GM20431 (cell line): ENCODE data around the gene CASK.

ENCODE experiments used
- in situ Hi-C: fragments of 300-500 bp; cut with MseI, MboI; formaldehyde crosslinking; loops from one replicate; pipeline ENCODE4 v1.15.0; 2020; ENCODE audit warnings: low sequenced_read_pairs; ENCODE audit not compliant: unreplicated experiment

The CASK gene

DNA sequence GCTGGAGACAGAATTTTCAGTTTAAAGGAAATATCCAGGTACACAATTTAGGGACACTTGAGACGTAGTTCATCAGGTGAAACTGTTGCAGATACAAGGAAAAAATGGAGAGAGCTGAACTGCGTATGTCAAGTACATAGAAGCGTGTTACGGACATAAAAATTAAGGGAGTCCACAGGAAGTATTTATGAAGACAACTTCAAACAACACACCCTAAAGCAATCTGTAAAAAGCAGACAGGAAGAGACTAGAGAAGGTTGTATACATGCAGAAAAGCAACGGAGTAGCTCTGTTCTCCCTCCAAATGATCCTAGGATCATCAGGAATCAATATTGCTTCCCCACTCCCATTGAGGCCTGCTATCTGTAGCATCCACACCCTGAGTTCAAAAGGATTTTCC lies 5.8 kb downstream of the CASK start:
- in situ Hi-C loops, result no loop called here

DNA sequence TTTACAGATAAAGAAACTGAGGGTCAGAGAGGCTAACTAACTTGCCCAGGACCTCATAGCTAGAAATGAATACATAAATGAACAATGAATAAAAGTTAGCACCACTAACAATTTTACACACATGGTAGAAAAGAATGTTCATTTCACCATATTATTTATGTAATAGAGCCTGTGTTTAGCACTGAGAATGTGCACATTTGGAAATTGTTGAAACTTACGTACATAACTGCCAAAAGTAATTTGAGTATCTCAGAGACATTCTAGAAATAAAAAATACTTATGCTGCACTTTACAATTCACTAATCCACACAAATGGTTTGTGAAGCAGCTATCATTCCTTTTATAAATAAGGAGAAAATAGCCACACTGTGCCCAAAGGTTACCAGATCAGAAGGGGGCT lies 9.9 kb downstream of the CASK start:
- in situ Hi-C loops, result no loop called here

DNA sequence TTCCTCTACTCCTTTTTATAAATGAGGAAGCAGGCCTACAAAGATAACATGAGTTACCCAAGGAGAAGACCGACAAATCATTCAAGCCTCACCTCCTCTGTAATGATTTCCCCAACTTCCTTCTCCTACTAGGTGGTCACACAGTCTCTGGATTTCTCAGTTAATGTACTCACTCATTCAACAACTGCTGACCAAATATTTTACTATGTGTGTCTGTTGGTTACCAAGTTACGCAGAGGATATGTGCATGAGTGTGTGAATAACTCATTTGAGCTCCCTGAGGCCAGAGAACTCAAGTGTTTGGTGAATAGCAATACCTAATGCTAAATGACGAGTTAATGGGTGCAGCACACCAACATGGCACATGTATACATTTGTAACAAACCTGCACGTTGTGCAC lies 10.4 kb downstream of the CASK start:
- in situ Hi-C loops, result no loop called here

DNA sequence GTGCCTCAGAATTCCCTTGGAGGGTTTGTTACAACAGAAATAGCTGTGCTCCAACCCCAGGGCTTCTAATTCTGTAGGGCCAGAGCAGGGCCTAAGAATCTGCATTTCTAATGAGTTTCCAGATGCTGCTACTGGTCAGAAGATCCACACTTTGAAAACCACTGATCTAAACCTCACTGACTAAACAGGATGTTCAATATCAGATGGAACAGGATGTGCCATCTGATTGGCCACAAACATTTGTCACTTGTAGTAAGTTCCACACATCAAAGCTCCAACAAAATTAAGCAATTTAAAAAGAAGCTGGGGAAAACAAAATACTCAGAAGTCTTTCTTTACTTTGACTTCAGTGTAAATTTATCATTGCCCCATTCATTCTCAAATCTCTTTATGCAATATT lies 14.3 kb downstream of the CASK start:
- in situ Hi-C loops, result no loop called here

DNA sequence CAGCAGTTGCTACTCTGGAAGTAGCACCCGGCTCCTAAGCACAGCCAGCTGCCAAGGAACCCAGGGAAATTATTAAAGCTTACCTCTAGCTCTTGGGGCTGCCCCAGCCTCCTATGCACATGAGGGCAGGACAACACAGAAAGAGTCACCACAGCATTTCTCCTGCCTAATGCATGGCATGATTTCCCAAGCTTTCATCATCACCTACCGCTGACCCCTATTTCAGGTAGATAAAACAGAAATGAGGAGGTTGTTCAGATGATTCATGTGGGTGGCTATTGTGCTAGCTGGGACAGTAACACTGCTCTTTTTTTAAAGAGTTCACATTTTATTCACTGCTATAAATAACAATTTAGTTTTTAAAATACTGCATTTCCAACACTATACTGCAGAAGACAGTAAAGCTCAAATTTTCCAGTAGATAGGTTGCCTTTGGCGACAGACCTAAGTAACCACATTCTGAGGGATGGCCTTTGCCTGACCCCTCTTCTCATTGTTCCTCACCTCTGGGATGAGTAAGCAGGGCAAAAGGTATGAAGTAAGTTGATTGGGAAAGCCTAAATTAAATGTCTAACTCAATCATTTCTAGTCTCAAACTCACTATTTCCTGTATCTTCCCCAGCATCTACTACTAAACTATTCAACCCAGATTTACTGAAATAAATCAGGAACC lies 16.7 kb downstream of the CASK start:
- in situ Hi-C loops, result no loop called here

DNA sequence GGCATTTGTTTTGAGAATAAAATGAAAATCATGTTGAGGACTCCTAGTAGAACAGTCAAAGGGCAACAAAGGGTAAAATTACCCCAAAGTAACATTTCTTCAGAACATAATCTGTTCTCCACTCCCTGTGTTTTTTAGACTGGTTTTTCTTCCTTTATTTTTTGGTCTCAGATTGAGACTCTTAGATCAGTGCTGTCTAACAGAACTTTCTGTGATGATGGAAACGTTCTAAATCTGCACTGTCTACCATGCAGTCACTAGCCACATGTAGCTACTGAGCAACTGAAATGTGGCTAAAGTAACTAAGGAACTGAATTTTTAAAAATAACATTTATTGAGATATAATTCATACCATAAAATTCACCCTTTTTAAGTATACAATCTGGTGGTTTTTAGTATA lies 19.8 kb downstream of the CASK start:
- in situ Hi-C loops, result no loop called here

DNA sequence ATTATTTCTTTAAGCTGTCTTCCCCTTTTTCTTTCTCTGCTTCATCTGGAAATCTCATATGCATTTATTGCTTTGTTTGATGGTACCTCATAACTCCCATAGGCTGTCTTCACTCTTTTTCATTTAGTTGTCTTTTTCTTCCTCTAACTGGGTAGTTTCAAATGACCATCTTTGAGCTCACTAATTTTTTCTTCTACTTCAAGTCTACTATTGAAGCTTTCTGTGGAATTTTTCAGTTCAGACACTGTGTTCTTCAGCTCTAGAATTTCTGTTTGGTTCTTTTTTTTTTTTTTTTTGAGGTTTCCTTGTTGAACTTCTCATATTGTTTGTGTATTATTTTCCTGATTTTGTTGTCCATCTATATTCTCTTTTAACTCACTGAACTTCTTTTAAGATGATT lies 23.0 kb downstream of the CASK start:
- in situ Hi-C loops, result no loop called here

DNA sequence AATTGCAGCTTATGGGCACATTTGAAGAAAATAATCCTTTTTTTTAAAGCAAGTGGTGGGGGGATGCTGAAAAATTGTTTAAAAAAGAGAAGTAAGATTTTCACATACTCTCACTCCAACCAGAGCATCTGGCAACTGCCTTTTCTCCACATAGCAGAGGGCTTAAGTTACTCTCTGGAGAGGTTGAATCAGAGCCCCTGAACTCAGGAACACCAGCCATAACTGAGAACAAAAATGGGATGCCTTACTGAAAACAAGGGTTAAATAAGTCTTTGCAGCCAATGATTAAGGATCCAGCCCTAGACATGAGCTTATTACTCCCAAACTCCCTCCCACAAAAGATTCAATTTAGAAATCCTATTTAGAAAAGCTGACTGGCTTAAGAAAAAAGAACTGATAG lies 27.5 kb downstream of the CASK start:
- in situ Hi-C loops, result no loop called here

DNA sequence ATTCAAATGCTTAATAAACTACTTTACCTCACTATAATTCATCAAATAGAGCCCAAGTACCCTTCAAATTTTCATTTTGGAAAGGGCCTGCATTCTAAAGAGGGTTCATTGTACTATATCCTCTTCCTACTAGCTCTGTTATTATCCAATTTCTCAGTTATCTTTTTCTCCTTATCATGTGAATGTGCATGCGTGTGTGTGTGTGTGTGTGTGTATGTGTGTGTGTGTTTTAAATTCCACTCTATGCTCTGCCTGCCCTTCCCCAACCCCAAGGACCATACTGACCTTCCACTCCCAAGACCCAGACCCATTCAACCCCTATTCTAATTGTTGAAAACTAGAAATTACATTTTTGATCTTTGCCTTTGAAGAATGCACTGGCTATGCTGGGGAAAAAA lies 33.3 kb downstream of the CASK start:
- in situ Hi-C loops, result no loop called here

DNA sequence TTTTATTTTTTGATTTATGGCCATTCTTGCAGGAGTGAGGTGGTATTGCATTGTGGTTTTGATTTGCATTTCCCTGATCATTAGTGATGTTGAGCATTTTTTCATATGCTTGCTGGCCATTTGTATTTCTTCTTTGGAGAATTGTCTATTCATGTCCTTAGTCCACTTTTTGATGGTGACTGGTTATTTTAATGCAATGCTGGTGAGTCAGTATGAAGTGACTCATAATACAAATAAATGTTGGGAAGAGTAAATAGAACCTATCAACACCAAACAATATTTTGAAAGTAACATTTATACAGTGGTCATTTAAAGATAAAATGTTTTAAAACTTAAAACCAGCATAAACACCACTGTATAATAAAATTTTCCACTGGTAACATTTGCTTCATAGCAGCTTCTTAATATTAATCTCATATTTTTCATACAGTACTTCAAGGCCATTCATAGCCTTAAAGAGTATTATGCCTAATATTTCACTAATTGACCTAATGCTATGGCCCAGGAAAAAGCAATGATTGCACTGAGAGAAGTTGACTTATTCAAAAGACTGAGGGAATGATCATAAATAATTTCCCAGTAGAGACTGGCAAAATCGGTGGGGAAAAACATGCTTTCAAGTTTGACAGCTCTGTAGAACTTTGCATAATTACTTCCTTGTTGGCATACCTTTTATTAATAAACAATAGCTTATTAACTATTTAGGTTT lies 33.9 kb downstream of the CASK start:
- in situ Hi-C loops, result no loop called here

DNA sequence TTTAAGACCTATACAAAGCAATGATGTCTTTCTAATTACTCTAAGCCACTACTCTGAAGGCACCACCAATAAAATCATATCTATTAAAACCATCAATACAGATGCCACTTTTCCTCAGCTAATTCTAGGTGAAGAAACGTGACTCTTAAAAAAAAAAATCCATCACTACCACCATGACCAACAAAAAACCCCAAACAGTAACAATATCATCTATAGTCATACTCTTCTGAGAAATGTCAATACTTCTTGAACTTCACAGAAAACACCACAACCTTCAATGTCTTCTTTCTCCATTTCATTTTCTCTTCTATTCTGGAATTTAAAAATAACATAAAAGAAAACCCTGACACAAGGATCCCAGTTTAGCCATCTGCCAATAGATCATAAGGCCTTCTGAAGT lies 35.7 kb downstream of the CASK start:
- in situ Hi-C loops, result no loop called here

DNA sequence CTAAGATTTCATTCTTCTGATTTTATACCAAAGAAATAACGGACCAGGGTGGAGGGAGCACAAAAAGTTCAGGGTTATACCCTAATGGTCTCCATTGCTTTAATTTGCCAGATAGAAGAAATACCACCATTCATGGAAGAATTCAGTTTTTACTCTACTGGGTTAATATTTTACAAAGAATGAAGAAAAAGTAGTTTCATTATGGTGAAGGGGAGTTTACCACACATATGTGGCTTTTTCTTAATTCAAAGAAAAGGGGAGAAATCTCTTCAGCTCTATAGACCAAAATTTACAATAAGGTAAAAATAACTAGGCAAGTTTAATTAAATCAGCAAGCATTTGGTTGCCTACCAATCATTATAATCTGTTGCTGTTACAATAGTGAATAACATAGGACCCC lies 37.6 kb downstream of the CASK start:
- in situ Hi-C loops, result no loop called here

DNA sequence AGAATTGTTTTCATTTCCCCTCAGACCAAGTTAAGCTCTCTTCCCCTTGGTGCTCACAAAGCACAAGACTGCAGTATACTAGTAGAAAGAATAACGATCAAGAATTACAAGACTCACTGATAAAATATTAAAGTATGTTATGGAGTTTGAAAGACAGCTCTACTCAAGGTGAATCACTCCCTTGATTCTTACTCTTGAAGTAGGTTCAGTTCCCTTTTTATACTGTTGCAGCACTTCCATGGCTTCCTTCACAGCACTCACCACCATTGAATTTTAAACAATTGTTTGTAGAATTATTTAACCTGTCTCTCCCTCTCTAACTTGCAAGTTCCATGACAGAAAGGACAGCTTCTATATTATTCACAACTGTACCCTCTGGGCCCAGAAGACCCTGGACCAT lies 42.2 kb downstream of the CASK start:
- in situ Hi-C loops, result no loop called here

DNA sequence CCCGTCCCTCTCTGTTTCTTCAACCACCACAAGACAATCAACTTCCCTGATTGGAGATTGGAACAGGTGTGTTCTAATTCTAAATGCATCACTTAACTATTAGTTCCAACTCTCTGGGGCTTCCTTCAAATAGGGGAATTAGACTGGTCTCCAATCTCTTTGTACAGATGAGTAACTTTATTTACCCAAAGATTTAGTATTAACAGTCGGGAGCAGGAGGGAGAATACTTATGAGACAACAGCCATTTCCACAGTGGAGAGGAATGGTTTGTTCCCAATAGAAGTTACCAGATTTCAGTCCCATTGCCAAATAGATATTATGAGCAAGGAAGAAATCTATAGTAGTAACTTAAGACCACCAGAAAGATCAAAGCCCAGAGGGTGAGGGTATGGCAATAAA lies 46.2 kb downstream of the CASK start:
- in situ Hi-C loops, result no loop called here

DNA sequence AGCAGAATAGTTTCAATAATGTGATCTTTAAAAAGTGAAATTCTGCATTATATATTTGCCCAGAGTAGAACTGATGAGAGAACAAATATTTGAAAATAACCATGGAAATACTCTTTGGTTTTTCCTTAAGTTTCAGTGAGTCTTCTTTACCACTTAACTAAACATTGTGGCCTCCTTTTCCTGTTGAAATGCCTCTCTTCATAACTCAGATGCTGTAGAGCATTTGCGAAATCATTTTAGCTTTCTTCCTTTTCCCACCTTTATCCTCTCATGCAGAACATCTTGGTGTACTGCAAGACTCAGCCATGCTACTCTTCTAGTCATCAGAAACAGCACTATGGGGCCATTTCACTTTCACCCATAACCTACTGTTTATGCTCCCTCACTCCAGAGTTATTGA lies 48.2 kb downstream of the CASK start:
- in situ Hi-C loops, result no loop called here

DNA sequence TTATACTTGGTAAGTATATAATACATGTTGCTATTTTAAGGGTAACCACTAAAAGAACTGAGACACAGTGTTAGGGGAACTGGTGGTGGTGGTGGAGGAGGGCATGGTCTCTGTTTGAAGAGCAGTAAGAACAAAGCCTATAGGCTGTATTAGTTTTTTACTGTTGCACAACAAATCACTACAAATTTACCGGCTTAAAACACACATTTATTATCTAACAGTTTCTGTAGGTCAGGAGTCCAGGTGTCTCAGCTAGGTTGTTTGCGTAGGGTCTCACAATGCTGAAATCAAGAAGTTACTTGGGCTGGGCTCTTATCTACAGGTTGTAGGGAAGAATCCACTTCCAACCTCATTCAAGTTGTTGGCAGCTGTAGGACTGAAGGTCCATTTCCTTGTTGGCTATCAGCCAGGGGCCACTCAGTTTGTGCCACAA lies 52.6 kb downstream of the CASK start:
- in situ Hi-C loops, result no loop called here

DNA sequence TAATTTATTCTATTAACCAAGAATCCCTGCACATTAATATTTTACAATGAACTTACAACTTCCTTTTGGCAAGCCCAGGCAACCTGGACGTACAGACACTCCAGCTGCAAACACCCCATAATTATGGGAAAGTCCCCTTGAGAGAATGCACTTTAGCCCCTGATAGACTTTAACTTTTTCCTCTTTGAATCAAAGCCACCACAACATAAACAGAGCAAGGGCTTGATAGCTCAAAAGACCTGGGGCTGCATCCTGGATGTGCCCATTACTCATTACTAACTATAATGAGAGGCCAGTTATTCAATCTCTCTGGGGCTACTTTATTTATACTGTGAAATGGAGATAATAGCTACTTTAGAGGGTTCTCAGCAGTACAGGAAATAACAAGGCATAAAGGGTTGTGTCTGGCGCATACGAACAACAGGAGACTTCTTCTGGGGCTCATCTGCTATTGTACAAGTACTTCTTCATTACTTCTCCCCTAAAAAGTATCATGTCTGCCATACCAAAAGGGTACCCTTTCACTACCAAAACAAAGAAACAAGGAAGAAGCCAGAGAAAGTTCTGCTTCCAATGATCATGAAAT lies 54.9 kb downstream of the CASK start:
- in situ Hi-C loops, result no loop called here

DNA sequence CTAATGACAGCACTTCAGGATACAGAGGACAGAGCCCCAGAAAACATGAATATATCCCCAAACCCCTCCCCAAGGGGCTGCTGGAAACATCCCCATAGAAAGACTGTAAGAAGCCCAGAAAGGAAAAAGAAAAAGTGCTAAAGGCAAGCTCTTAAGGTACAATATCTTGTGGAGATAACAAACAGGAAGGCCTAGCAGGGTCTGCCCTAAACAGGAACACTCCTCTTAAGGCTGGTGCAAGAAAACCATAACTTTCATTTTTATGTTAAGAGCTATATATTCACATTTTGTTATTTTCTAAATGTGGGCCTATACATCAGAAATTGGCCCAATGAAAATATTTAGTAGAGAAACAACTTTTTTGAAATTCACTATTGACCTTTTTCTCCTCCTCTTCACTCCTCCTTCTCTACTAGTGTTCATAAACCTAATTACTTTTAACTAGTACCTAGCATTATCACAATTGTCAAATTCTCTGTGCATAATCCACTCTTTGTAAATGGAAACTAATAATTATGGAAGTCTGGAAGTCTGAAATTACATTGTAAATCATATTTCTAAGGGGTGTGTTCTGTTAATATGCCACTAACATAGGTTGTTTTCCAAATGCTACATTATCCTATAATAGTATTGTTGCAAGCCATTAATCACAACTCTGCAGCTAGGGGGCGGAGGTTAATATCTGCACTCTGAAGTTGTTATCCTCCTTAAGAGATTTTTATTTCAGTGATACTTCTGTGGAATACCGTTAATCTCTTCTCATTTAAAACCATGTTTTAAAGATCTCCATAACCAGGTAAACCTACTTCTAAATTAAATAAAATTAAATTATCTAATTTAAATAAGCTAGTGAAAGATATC lies 59.8 kb downstream of the CASK start:
- in situ Hi-C loops, result no loop called here

DNA sequence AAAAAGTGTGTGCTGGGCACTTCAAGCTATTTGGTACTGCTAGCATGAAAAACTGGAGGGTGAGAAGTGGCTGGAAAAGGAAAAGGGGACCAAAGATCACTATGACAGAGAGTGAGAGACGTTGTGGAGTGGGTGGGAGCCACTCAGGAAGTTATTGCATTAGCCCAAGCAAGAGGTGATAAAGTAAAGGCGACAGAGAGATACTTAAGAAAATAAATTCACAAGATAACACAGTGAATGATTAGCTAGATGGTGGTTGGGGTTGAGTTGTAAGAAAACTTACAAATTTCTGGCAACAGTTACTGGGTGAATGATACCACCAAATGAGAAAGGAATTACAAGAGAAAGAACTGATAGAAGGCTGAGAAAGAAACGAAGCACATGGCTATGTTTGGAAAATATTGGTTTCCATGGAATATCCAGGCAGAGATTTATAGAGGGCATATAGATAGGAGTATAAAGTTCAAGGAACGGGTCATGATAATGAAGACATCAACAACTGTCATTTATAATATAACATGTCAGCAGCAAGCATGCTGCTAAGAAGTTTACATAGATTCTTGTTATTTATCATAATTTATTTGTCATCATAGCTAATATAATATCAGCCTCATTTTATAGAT lies 60.7 kb downstream of the CASK start:
- in situ Hi-C loops, result no loop called here

DNA sequence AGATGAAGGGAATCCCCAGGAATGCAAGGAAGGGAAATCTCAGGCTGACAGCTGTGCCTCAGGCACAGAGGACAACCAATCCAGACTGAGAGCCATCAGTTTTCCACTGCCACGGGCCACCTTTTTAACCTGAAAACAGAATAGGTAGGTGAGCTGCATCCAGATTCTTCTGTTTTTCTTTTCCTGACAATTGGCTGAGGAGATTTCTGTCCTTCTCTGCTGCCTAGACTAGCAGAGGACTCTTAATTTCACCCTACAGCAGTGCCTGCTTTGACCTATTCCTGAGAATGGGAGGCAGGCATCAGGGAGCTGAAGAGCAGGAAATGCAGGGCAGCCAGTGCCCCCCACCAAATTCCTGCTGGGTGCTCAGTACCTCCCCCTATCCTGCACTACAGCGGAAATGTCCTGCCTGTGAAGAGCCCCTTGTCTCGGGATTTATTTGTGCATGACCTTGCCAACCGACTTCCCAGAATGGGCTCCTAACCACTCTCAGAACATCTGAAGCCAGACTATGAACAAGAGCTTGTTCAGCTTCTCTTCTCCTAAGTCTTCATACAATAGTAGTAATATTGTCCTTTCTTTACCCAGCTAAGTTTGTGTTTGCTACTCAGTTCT lies 65.1 kb downstream of the CASK start:
- in situ Hi-C loops, result no loop called here
